Karpas-422 (cell line): ENCODE data around the gene LCN6. TPM values are rescaled to one million over a fixed set of nuclear protein-coding genes. Genes with fewer than 3 reads are reported as not detected.

Source experiments
- DNase-seq: peaks from one replicate; pipeline ENCODE4 v3.0.0-alpha.2; 2015
- H2AFZ ChIP-seq: fragments of 200-600 bp; sonication (generic); 2 replicates; pipeline ENCODE4 v1.6.1; 2014; ENCODE audit warnings: antibody characterized with exemption, low read length, mixed read lengths
- H3K27ac ChIP-seq: fragments of 200-600 bp; sonication (generic); 2 replicates; pipeline ENCODE4 v1.5.1; 2014; ENCODE audit warnings: mild to moderate bottlenecking, low read length, moderate library complexity
- H3K27me3 ChIP-seq: fragments of 200-600 bp; sonication (generic); 2 replicates; pipeline ENCODE4 v1.6.1; 2014; ENCODE audit warnings: low read length, mixed read lengths
- H3K36me3 ChIP-seq: fragments of 200-600 bp; sonication (generic); 2 replicates; pipeline ENCODE4 v1.6.1; 2014; ENCODE audit warnings: low read length, mixed read lengths; ENCODE audit not compliant: insufficient read depth
- H3K4me1 ChIP-seq: fragments of 200-600 bp; sonication (generic); 2 replicates; pipeline ENCODE4 v1.6.1; 2014; ENCODE audit warnings: mild to moderate bottlenecking, low read length, mixed read lengths
- H3K4me2 ChIP-seq: fragments of 200-600 bp; sonication (generic); 2 replicates; pipeline ENCODE4 v1.6.1; 2014; ENCODE audit warnings: low read length, low read depth, mild to moderate bottlenecking; ENCODE audit not compliant: poor library complexity, severe bottlenecking
- H3K4me3 ChIP-seq: fragments of 200-600 bp; sonication (generic); 2 replicates; pipeline ENCODE4 v1.5.1; 2014; ENCODE audit warnings: mild to moderate bottlenecking, antibody characterized with exemption, low read length, mixed read lengths
- H3K79me2 ChIP-seq: fragments of 200-600 bp; sonication (generic); 2 replicates; pipeline ENCODE4 v1.6.1; 2014; ENCODE audit warnings: mild to moderate bottlenecking, low read length, mixed read lengths
- H3K9ac ChIP-seq: fragments of 200-600 bp; sonication (generic); 2 replicates; pipeline ENCODE4 v1.6.0; 2014; ENCODE audit warnings: low read length
- H3K9me2 ChIP-seq: fragments of 200-600 bp; sonication (generic), shearing (Covaris generic); replicated peaks from 2 replicates; pipeline ENCODE4 v1.6.0; 2014; ENCODE audit warnings: mild to moderate bottlenecking, low read length, moderate library complexity; ENCODE audit not compliant: insufficient read depth
- H3K9me3 ChIP-seq: fragments of 300-700, 200-600 bp; sonication (generic); 2 replicates; pipeline ENCODE4 v1.6.1; 2014; ENCODE audit warnings: low read length, mixed read lengths
- H4K20me1 ChIP-seq: fragments of 200-600 bp; sonication (generic); 2 replicates; pipeline ENCODE4 v1.6.1; 2014; ENCODE audit warnings: mild to moderate bottlenecking, antibody characterized with exemption, low read length, low read depth; ENCODE audit not compliant: insufficient read depth
- total RNA-seq: library from RNA; depleted of rRNA; stranded (reverse); fragments of >200 nt; shearing (Covaris generic); gene quantifications from 2 replicates; pipeline ENCODE4 v1.2.3, GENCODE V29; 2014; ENCODE audit warnings: low replicate concordance

Gene LCN6
- total RNA-seq, 1 experiment from 2014 or later, result not detected

GRCh38 chr9:136746621-136747020 is 1.7 kb downstream of the LCN6 start:
- Histone ChIP-seq H3K9ac (no peak overlapping the region), H3K27me3 (peaks cover 3% of the 10 kb centered on the region; the same call in 1 of the 2 replicates), H3K4me2 (no peak overlapping the region), H3K9me2 (no peaks in the 10 kb centered on the region), H4K20me1 (peaks cover 3% of the 10 kb centered on the region; the same call in 1 of the 2 replicates), H3K79me2 (no peaks in the 10 kb centered on the region), H3K9me3 (peaks cover 5% of the 10 kb centered on the region), H3K27ac (no peak overlapping the region), H3K4me1 (peaks cover 4% of the 10 kb centered on the region), H3K36me3 (no peaks in the 10 kb centered on the region; the same call in 1 of the 2 replicates), H2AFZ (no peak overlapping the region), H3K4me3 (no peak overlapping the region)
- no peak for DNase-seq

GRCh38 chr9:136746155-136746490 is 2.2 kb downstream of the LCN6 start:
- Histone ChIP-seq H3K79me2 (no peaks in the 10 kb centered on the region), H4K20me1 (peaks cover 3% of the 10 kb centered on the region; the same call in 1 of the 2 replicates), H3K9me2 (no peaks in the 10 kb centered on the region), H3K9ac (no peak overlapping the region), H3K27ac (no peak overlapping the region), H3K9me3 (peaks cover under 1% of the 10 kb centered on the region; the same call in 1 of the 2 replicates), H2AFZ (no peak overlapping the region), H3K36me3 (no peaks in the 10 kb centered on the region), H3K4me1 (peaks cover 9% of the 10 kb centered on the region), H3K27me3 (no peaks in the 10 kb centered on the region; the same call in 1 of the 2 replicates), H3K4me2 (no peak overlapping the region), H3K4me3 (no peak overlapping the region)
- DNase-seq, result no peak

GRCh38 chr9:136745389-136746154 is 2.8 kb downstream of the LCN6 start:
- Histone ChIP-seq H3K9ac (no peak overlapping the region), H3K27ac (no peak overlapping the region), H3K9me3 (no peaks in the 10 kb centered on the region), H4K20me1 (peaks cover 3% of the 10 kb centered on the region; the same call in 1 of the 2 replicates), H3K9me2 (no peaks in the 10 kb centered on the region), H3K36me3 (no peaks in the 10 kb centered on the region), H3K4me1 (peaks cover 10% of the 10 kb centered on the region), H2AFZ (no peak overlapping the region), H3K4me3 (no peak overlapping the region), H3K27me3 (no peaks in the 10 kb centered on the region), H3K79me2 (no peaks in the 10 kb centered on the region), H3K4me2 (no peak overlapping the region)
- no peak for DNase-seq

GRCh38 chr9:136744773-136745172 is 3.6 kb downstream of the LCN6 start:
- Histone ChIP-seq H3K27ac (no peak overlapping the region), H3K4me2 (no peak overlapping the region), H3K4me1 (peaks cover 10% of the 10 kb centered on the region), H3K36me3 (no peaks in the 10 kb centered on the region), H4K20me1 (peaks cover 3% of the 10 kb centered on the region; the same call in 1 of the 2 replicates), H3K27me3 (no peaks in the 10 kb centered on the region), H2AFZ (no peak overlapping the region), H3K4me3 (no peak overlapping the region), H3K9me3 (no peaks in the 10 kb centered on the region), H3K9me2 (no peaks in the 10 kb centered on the region), H3K9ac (no peak overlapping the region), H3K79me2 (no peaks in the 10 kb centered on the region)
- DNase-seq, result no peak

GRCh38 chr9:136743639-136744211 is 4.6 kb downstream of the LCN6 start:
- no peak for DNase-seq

GRCh38 chr9:136742591-136743391 is 5.5 kb downstream of the LCN6 start, which contains the start of gene LCN10:
LCN10 (minus strand) TSS chr9:136742940; CDS start chr9:136742903, 37 bp downstream.
- H3K79me2 ChIP-seq, result no peaks in the 10 kb centered on the region
- no peak for DNase-seq
- H3K27me3 ChIP-seq, result no peaks in the 10 kb centered on the region
- no peak within 1 kb of the TSS for H3K9ac ChIP-seq
- no peak within 1 kb of the TSS for H3K4me2 ChIP-seq
- peaks cover 3% of the 10 kb centered on the region; the same call in 1 of the 2 replicates for H4K20me1 ChIP-seq
- H3K36me3 ChIP-seq, result no peaks in the 10 kb centered on the region
- no peak within 1 kb of the TSS for H2AFZ ChIP-seq
- peaks cover 10% of the 10 kb centered on the region for H3K4me1 ChIP-seq
- no peak within 1 kb of the TSS for H3K4me3 ChIP-seq
- H3K9me3 ChIP-seq, result no peaks in the 10 kb centered on the region
- H3K27ac ChIP-seq, result no peak within 1 kb of the TSS
- no peaks in the 10 kb centered on the region for H3K9me2 ChIP-seq

More at GRCh38 chr9:136743639-136744211, 4.6 kb downstream of the LCN6 start:
- Histone ChIP-seq H3K4me2 (no peak overlapping the region), H3K79me2 (no peaks in the 10 kb centered on the region), H2AFZ (no peak overlapping the region), H3K36me3 (no peaks in the 10 kb centered on the region), H3K4me1 (peaks cover 10% of the 10 kb centered on the region), H3K9ac (no peak overlapping the region), H3K27ac (no peak overlapping the region), H3K9me2 (no peaks in the 10 kb centered on the region), H4K20me1 (peaks cover 3% of the 10 kb centered on the region; the same call in 1 of the 2 replicates), H3K4me3 (no peak overlapping the region), H3K27me3 (no peaks in the 10 kb centered on the region), H3K9me3 (no peaks in the 10 kb centered on the region)

- H3K27ac ChIP-seq, result no peak overlapping the region
- H3K36me3 ChIP-seq, result no peaks in the 10 kb centered on the region
- no peaks in the 10 kb centered on the region for H3K79me2 ChIP-seq
- H3K4me3 ChIP-seq, result no peak overlapping the region
- H3K9me3 ChIP-seq, result no peaks in the 10 kb centered on the region
- H3K4me1 ChIP-seq, result peaks cover 10% of the 10 kb centered on the region
- no peaks in the 10 kb centered on the region for H3K9me2 ChIP-seq
- no peak overlapping the region for H2AFZ ChIP-seq
- H4K20me1 ChIP-seq, result peaks cover 3% of the 10 kb centered on the region; the same call in 1 of the 2 replicates
- DNase-seq, result no peak
- H3K9ac ChIP-seq, result no peak overlapping the region
- H3K4me2 ChIP-seq, result no peak overlapping the region
- no peaks in the 10 kb centered on the region for H3K27me3 ChIP-seq
Observed at GRCh38 chr9:136741883-136742571, 6.3 kb downstream of the LCN6 start.
